HG03442 (cell line): ENCODE measurements around the gene SAPCD2.

Experiments
- ATAC-seq: cut with Tn5 transposase; IDR thresholded peaks from one replicate; pipeline ENCODE4 v1.9.1; 2021; ENCODE audit warnings: mild to moderate bottlenecking, moderate library complexity; ENCODE audit not compliant: unreplicated experiment

The SAPCD2 gene

GRCh38 chr9:137107982-137108381 is 37.6 kb upstream of the SAPCD2 start:
- ATAC-seq = no peak

GRCh38 chr9:137107312-137107921 is 37.1 kb upstream of the SAPCD2 start:
- no peak for ATAC-seq

- ATAC-seq = no peak
Measured at GRCh38 chr9:137106662-137107250, 36.4 kb upstream of the SAPCD2 start.

GRCh38 chr9:137105814-137106661 is 35.7 kb upstream of the SAPCD2 start:
- ATAC-seq = no peak

- no peak for ATAC-seq
Measured at GRCh38 chr9:137103206-137103999, 33.0 kb upstream of the SAPCD2 start.

- ATAC-seq = no peak
Measured at GRCh38 chr9:137099231-137099630, 28.9 kb upstream of the SAPCD2 start.

GRCh38 chr9:137097761-137098462 is 27.6 kb upstream of the SAPCD2 start:
- no peak for ATAC-seq

- ATAC-seq = no peak
Measured at GRCh38 chr9:137096785-137097546, 26.6 kb upstream of the SAPCD2 start.

- ATAC-seq = peak; percentile 74
Measured at GRCh38 chr9:137095664-137096517, 25.5 kb upstream of the SAPCD2 start.

- ATAC-seq = no peak
Measured at GRCh38 chr9:137089232-137089947, 19.0 kb upstream of the SAPCD2 start.

GRCh38 chr9:137088121-137088520 is 17.8 kb upstream of the SAPCD2 start:
- no peak for ATAC-seq

- ATAC-seq = no peak
Measured at GRCh38 chr9:137087409-137087925, 17.1 kb upstream of the SAPCD2 start.

GRCh38 chr9:137086531-137087408 is 16.4 kb upstream of the SAPCD2 start, which contains the start of gene MAN1B1:
TSS of gene MAN1B1 (plus strand) at chr9:137086985. CDS start at chr9:137087000, 15 bp downstream.
- peak; percentile 74 for ATAC-seq

- peak; percentile 3 for ATAC-seq
Measured at GRCh38 chr9:137085920-137086530, 15.7 kb upstream of the SAPCD2 start.

- ATAC-seq = no peak
Measured at GRCh38 chr9:137084526-137084925, 14.2 kb upstream of the SAPCD2 start.

- no peak for ATAC-seq
Measured at GRCh38 chr9:137083394-137084004, 13.1 kb upstream of the SAPCD2 start.
